ENCODE measurements around the gene MYO18A. TPM values are rescaled to one million over a fixed set of nuclear protein-coding genes. Genes with fewer than 3 reads are reported as not detected.

Gene MYO18A
- total RNA-seq, 1 donor from 2014 or later = 30.0 TPM

DNA sequence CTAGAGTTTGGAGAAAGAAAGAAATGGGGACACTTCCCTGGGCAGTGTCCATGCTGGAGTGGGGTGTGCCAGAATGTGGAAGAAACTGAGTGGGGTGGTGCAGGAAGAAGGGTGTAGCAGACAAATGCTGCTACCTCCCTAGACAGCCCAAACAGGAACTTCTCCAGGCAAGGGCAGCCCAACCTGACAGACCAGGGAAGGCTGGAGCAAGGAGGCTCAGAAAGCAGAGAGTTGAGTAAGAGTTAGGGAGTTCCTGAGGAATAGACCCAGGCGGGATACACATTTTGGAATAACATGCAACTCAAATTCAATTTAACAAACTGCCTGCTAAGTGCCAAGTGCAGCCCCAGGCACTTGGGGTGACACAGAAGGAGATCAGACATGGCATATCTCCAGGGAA, 1.0 kb upstream of the MYO18A start:
- no peaks in the 10 kb centered on the region for H3K36me3 Mint-ChIP-seq (ENCODE audit: low read depth)
- no peaks in the 10 kb centered on the region for H3K27me3 Mint-ChIP-seq (ENCODE audit: low read depth)
- peaks cover 36% of the 10 kb centered on the region for H3K4me1 Mint-ChIP-seq (ENCODE audit: low read depth)
- no peak overlapping the region for H3K4me3 Mint-ChIP-seq (ENCODE audit: unreplicated experiment)
- H3K27ac Mint-ChIP-seq (ENCODE audit: unreplicated experiment) = peak overlapping the region; percentile 57
- TF ChIP-seq, protein P1, sequence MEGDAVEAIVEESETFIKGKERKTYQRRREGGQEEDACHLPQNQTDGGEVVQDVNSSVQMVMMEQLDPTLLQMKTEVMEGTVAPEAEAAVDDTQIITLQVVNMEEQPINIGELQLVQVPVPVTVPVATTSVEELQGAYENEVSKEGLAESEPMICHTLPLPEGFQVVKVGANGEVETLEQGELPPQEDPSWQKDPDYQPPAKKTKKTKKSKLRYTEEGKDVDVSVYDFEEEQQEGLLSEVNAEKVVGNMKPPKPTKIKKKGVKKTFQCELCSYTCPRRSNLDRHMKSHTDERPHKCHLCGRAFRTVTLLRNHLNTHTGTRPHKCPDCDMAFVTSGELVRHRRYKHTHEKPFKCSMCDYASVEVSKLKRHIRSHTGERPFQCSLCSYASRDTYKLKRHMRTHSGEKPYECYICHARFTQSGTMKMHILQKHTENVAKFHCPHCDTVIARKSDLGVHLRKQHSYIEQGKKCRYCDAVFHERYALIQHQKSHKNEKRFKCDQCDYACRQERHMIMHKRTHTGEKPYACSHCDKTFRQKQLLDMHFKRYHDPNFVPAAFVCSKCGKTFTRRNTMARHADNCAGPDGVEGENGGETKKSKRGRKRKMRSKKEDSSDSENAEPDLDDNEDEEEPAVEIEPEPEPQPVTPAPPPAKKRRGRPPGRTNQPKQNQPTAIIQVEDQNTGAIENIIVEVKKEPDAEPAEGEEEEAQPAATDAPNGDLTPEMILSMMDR (IDR thresholded peaks at IDR 0.05) = no peak
- no peak for DNase-seq (ENCODE audit: low spot score)
- peaks cover 7% of the 10 kb centered on the region for H3K9me3 Mint-ChIP-seq (ENCODE audit: low read depth)

DNA sequence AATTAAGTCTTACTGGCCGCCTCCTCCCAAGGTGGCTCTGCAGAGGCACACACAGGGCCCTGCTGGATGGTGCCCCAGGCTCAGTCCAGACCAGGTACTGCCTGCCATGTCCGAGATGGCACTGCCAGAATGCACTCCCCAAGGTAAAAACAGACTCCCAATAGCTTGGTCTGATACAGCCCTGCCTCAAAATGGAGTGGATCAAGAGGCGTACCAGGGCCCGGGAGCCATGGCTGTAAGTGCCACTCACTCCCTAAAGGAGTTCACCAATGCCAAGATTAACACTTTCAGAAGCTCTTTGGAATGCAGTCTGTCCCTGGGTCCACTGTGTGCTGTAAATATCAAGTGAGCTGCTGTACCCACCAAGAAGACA, 576 bp upstream of the MYO18A start:
- DNase-seq (ENCODE audit: low spot score) = no peak
- no peaks in the 10 kb centered on the region for H3K36me3 Mint-ChIP-seq (ENCODE audit: low read depth)
- peak overlapping the region; percentile 61 for H3K4me3 Mint-ChIP-seq (ENCODE audit: unreplicated experiment)
- no peaks in the 10 kb centered on the region for H3K27me3 Mint-ChIP-seq (ENCODE audit: low read depth)
- peaks cover 40% of the 10 kb centered on the region for H3K4me1 Mint-ChIP-seq (ENCODE audit: low read depth)
- TF ChIP-seq, protein P1 (IDR thresholded peaks at IDR 0.05) = no peak
- H3K9me3 Mint-ChIP-seq (ENCODE audit: low read depth) = peaks cover 7% of the 10 kb centered on the region
- peak overlapping the region; percentile 57 for H3K27ac Mint-ChIP-seq (ENCODE audit: unreplicated experiment)

DNA sequence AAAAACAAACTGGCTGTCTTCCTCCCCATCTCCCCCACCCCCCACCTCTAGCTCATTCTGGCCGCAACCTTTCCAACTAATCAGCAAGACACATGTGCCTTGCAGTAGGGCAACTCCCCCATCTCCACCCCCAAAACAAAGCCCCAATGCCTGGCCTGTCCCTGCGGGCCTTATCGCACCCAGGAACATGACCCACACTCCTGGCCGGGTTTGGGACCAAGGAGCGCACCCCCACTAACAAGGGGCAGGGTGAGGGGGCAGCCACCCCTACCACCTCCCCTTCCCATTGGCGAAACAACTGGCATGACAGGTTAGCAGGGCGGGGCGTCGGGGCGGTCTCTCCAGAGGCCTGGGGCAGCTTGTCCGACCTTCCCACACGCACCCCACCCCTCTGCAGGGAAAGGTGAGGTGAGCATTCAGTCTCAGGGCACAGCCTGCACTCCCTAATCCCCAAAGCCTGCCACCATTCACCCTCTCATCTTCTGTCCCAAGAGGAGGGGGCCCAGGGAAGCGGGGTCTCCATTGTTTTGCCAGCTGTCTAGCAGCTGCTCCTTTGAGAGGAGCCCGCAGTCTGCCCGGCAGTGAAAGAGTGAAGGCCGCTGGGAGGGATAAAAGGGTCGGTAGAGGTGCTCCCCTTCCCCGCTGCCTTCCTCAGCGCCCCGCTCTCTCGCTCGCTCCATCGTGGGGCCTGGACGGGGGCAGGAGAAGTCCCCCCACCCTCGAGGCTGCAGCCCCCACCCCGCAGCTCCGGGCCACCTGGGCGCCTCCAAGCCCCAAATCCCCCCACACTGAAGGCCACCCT, 765 bp downstream of the MYO18A start:
- H3K27me3 Mint-ChIP-seq (ENCODE audit: low read depth) = no peaks in the 10 kb centered on the region
- H3K4me3 Mint-ChIP-seq (ENCODE audit: unreplicated experiment) = peak overlapping the region; percentile 68
- H3K4me1 Mint-ChIP-seq (ENCODE audit: low read depth) = peaks cover 40% of the 10 kb centered on the region
- H3K27ac Mint-ChIP-seq (ENCODE audit: unreplicated experiment) = no peak overlapping the region
- TF ChIP-seq, protein P1 (IDR thresholded peaks at IDR 0.05) = no peak
- H3K9me3 Mint-ChIP-seq (ENCODE audit: low read depth) = peaks cover 7% of the 10 kb centered on the region
- no peaks in the 10 kb centered on the region for H3K36me3 Mint-ChIP-seq (ENCODE audit: low read depth)
- no peak for DNase-seq (ENCODE audit: low spot score)

DNA sequence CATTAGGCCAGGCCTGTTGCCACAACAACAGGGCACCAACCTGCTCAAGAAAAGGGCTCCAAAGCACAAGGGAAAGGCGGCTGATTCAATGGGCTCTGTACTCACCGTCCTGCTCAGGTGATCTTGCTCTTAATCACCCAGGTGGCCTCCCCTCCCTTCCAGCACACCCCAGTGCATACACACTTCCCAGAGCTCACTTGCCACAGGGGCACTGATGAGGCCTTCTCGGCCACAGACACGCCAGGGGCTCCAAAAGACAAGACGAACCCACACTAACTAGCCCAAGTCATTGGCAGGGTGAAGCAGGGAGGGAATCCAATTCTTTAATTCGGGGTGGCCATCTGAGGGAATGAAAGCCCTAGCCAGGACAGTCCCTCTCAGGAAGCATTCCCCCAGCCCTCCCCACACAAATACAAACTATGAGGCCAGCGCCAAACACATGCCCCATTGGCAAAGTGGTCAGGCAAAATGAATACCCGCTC, 1.4 kb downstream of the MYO18A start:
- peak overlapping the region; percentile 51 for H3K27ac Mint-ChIP-seq (ENCODE audit: unreplicated experiment)
- DNase-seq (ENCODE audit: low spot score) = no peak
- no peaks in the 10 kb centered on the region for H3K27me3 Mint-ChIP-seq (ENCODE audit: low read depth)
- H3K36me3 Mint-ChIP-seq (ENCODE audit: low read depth) = no peaks in the 10 kb centered on the region
- peaks cover 5% of the 10 kb centered on the region for H3K9me3 Mint-ChIP-seq (ENCODE audit: low read depth)
- TF ChIP-seq, protein P1 (IDR thresholded peaks at IDR 0.05) = no peak
- H3K4me1 Mint-ChIP-seq (ENCODE audit: low read depth) = peaks cover 40% of the 10 kb centered on the region
- peak overlapping the region; percentile 68 for H3K4me3 Mint-ChIP-seq (ENCODE audit: unreplicated experiment)

DNA sequence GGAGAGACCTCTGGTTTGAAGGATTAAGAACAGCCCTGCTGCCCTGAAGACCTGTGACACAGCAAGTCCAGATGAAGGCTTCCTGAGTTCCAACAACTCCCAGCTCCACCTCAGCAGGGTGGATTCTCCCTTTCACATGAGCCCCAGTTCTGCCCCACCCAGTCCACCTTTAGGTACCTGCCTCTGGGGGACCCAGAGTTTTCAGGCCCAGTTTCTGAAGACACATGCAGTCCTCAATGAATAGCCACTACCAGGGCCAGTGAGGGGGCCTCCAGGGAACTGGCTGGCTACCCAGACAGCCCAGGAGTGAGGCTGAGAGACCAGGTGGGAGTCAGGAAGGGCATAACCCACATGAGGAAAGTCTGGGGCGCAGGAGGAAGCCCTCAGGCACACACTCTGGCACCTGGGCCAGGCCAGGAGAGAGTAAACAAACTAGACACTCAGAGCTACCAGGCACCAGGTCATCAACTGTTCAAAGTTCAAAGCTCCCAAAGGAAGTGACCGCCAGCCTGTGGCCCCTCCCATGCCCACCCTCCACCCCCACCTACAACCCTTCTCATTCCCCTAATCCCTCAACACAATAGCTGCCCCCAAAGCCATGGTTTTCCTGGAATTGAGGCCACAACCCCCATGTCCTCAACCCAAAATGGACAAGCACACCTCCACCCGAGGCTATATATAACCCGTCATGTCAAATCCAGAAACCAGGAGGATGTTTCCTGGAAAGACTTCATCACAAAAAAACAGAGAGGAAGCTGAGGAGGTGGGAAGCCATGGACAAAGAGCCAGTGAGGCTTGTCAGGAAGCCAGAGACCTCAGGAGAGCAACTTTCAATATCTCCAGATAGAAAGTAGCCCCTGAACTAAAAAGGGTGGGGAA, 2.1 kb downstream of the MYO18A start:
- H3K4me3 Mint-ChIP-seq (ENCODE audit: unreplicated experiment) = peak overlapping the region; percentile 14
- no peaks in the 10 kb centered on the region for H3K36me3 Mint-ChIP-seq (ENCODE audit: low read depth)
- H3K9me3 Mint-ChIP-seq (ENCODE audit: low read depth) = peaks cover 3% of the 10 kb centered on the region
- H3K4me1 Mint-ChIP-seq (ENCODE audit: low read depth) = peaks cover 40% of the 10 kb centered on the region
- no peak overlapping the region for H3K27ac Mint-ChIP-seq (ENCODE audit: unreplicated experiment)
- DNase-seq (ENCODE audit: low spot score) = no peak
- TF ChIP-seq, protein P1 (IDR thresholded peaks at IDR 0.05) = no peak
- H3K27me3 Mint-ChIP-seq (ENCODE audit: low read depth) = no peaks in the 10 kb centered on the region

All from chondrocyte (in vitro differentiated cells).